Esophagus (tissue), 2 donors: Measurements from ENCODE around the gene KCNK4. TPM values are rescaled to one million over a fixed set of nuclear protein-coding genes. Genes with fewer than 3 reads are reported as not detected.
A peak's percentile ranks its signal among the peaks of the same experiment; 100 is the strongest.

Source experiments
- H3K27ac ChIP-seq, 2 donors: one replicate each; pipeline ENCODE4 v1.5.1; 2013; ENCODE audit warnings: low read depth in 2 of 2, mild to moderate bottlenecking in 2 of 2, inconsistent platforms in 1 of 2, low read length in 1 of 2, moderate library complexity in 1 of 2
- H3K27me3 ChIP-seq, 2 donors: one replicate each; pipeline ENCODE4 v1.6.1; 2013; ENCODE audit warnings: low read length in 2 of 2, control low read depth in 1 of 2, mild to moderate bottlenecking in 1 of 2; ENCODE audit not compliant: insufficient read depth in 2 of 2, control insufficient read depth in 1 of 2
- H3K36me3 ChIP-seq, 2 donors: one replicate each; pipeline ENCODE4 v1.6.1; 2013; ENCODE audit warnings: low read length in 1 of 2; ENCODE audit not compliant: control insufficient read depth in 2 of 2, insufficient read depth in 2 of 2
- H3K4me1 ChIP-seq, 2 donors: one replicate each; pipeline ENCODE4 v1.6.1; 2013; ENCODE audit warnings: low read length in 1 of 2; ENCODE audit not compliant: control insufficient read depth in 2 of 2, insufficient read depth in 2 of 2
- H3K4me3 ChIP-seq, 2 donors: one replicate each; pipeline ENCODE4 v1.5.1; 2013; ENCODE audit warnings: low read length in 2 of 2, mild to moderate bottlenecking in 2 of 2, low read depth in 1 of 2, moderate library complexity in 1 of 2
- H3K9me3 ChIP-seq, 2 donors: one replicate each; pipeline ENCODE4 v1.6.1; 2013; ENCODE audit warnings: mild to moderate bottlenecking in 2 of 2, low read depth in 1 of 2, low read length in 1 of 2, moderate library complexity in 1 of 2; ENCODE audit not compliant: control insufficient read depth in 2 of 2, insufficient read depth in 1 of 2
- WGBS, 2 donors: extraction: QIAGEN DNeasy Blood & Tissue Kit; methylation state at CpG; one replicate each; pipeline ENCODE4 v1.1.7; 2013; 5-methylcytosine and 5-hydroxymethylcytosine counted together
- polyA plus RNA-seq, 2 donors: library from polyadenylated mRNA; stranded (reverse); fragments of 200-250 nt; gene quantifications; one replicate each; pipeline ENCODE4 v1.2.3, GENCODE V29; 2013
- donor health status: healthy with polysubstance abuse.
- donor health status: Bipolar disorder and iron deficiency.

KCNK4 gene
- polyA plus RNA-seq, 2 donors, result not detected

DNA sequence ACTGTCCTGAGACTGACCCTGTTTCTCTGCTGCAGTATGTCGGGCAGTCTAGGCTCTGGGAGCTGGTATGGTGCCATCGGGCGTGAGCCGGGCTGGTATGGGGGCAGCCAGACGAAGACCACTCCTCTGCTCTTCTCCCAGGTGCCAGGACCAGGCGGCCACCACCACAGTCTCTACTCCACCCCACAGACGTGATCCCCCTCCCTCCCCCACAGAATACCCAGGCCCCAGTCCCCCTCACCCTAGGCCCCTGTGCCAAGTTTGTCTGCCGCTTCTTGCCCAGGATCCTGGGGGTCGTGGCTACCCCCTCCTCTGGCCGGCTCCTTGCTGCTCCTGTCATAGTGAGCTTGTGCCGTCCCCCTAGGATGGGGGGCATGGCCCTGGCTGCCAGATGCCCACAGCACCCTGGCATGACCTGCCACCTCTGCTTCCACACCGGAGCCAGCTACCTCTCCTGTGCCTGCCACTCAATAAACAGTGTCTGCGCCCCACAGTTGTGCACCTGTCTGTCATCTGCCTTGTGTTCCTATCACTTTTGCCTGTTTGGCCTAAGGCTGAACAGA, 2.0 kb upstream of the KCNK4 start:
- 90 to 91% methylated on average over 13 of the region's 13 CpGs for WGBS, 2 donors

DNA sequence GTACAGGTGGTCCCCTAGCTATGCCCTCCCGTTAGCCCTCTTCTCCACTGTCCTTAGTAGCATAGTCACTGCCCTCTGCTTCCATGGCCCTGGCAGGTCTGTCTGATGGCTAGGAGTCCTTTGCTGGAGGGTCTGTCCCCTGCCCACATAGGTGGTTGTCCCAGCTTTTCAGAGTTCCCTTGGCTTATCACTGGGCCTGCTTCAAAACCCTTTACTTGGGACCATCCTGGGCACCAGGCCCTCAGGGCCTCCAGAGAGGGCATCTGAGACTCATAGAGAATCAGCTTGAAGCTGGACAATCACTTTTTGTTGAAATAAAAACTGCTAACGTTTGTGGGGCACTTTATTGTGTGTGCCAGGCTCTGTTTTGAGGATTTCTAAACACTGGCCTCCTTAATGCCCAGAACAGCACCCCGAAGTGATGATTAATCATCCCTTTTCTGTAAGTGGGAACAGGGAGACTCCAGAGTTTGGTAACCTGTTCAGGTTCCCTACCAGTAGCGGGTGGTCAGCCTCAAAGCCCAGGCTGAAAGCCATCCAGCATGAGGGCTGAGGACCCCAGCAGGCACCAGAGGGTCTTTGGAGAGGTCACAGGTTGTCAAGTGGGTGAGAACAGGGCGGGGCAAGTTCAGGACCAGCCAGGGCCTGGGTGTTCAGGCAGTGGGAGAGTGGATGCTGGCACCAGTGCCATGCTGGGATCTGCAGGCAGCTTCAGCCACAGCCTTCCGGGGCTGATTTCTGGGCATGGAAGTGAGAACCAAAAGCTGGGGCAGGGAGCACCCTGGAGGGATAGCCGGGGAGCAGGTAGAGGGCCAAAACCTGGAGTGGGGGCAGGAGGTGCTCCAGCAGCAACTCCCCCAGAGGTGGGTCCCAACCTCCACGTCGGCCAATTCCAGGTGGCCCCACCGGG, 495 bp upstream of the KCNK4 start:
- Histone ChIP-seq H3K27ac (no peak overlapping the region), H3K9me3 (no peaks in the 10 kb centered on the region), H3K27me3 (peaks cover 0 to 21% of the 10 kb centered on the region in 2 donors), H3K4me3 (no peak overlapping the region), H3K4me1 (peaks cover 11 to 18% of the 10 kb centered on the region in 2 donors), H3K36me3 (peaks cover 0 to 2% of the 10 kb centered on the region in 2 donors)
- 44 to 53% methylated on average over 8 to 10 of the region's 10 CpGs for WGBS, 2 donors

More for the DNA sequence above, 2.0 kb upstream of the KCNK4 start:
- Histone ChIP-seq H3K27me3 (peaks cover 0 to 21% of the 10 kb centered on the region in 2 donors), H3K4me3 (no peak overlapping the region), H3K4me1 (peaks cover 11 to 19% of the 10 kb centered on the region in 2 donors), H3K36me3 (peaks cover 0 to 2% of the 10 kb centered on the region in 2 donors), H3K27ac (no peak overlapping the region), H3K9me3 (no peaks in the 10 kb centered on the region)

GRCh38 chr11:64291752-64292459, 804 bp downstream of the KCNK4 start:
- Histone ChIP-seq H3K4me1 (peaks cover 5 to 7% of the 10 kb centered on the region in 2 donors), H3K4me3 (peak overlapping the region; percentile 19 to 48), H3K36me3 (peaks cover 0 to 2% of the 10 kb centered on the region in 2 donors), H3K27ac (no peak overlapping the region), H3K27me3 (peaks cover 0 to 21% of the 10 kb centered on the region in 2 donors), H3K9me3 (no peaks in the 10 kb centered on the region)
- 1% methylated on average over 49 to 96 of the region's 96 CpGs for WGBS, 2 donors

DNA sequence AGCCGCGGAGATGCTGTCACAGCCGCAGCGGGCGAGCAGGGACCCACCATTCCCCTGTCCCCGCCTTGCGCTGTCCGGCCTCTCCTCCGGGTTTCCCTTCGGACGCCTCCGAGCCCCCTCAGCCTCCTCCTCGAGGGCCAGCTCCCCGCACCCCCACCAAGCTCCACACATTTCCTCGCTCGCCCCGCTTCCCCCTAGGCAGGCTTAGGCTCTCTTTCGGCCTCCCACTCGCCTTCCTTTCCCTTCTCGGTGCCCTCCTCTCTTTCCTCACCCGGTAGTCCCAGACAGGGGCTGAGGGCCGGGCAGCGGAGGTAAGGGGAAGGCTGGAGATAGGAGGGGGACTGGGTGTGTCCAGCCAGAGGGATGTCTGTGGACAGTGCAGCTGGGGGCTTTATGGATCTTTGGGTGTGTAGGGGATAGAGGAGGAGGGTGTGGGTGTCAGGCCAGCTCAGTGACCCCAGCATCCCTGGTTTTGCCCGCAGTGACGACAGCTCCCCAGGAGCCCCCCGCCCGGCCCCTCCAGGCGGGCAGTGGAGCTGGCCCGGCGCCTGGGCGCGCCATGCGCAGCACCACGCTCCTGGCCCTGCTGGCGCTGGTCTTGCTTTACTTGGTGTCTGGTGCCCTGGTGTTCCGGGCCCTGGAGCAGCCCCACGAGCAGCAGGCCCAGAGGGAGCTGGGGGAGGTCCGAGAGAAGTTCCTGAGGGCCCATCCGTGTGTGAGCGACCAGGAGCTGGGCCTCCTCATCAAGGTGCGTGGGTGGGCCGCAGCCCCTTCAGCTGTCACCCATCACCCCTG, 1.6 kb downstream of the KCNK4 start:
- peak overlapping the region in 1 of 2 donors; percentile 48 for H3K4me3 ChIP-seq
- no peaks in the 10 kb centered on the region for H3K9me3 ChIP-seq
- 33 to 44% methylated on average over 33 to 42 of the region's 42 CpGs for WGBS, 2 donors
- peaks cover 0 to 2% of the 10 kb centered on the region in 2 donors for H3K36me3 ChIP-seq
- H3K4me1 ChIP-seq, result peaks cover 5 to 7% of the 10 kb centered on the region in 2 donors
- no peak overlapping the region for H3K27ac ChIP-seq
- peaks cover 0 to 21% of the 10 kb centered on the region in 2 donors for H3K27me3 ChIP-seq

GRCh38 chr11:64294774-64295173, 3.7 kb downstream of the KCNK4 start:
- Histone ChIP-seq H3K4me3 (no peak overlapping the region), H3K4me1 (peaks cover 5 to 12% of the 10 kb centered on the region in 2 donors), H3K27me3 (peaks cover 0 to 26% of the 10 kb centered on the region in 2 donors), H3K9me3 (no peaks in the 10 kb centered on the region), H3K27ac (no peak overlapping the region), H3K36me3 (no peaks in the 10 kb centered on the region)
- WGBS, 2 donors, result 50 to 62% methylated on average over 3 of the region's 3 CpGs

DNA sequence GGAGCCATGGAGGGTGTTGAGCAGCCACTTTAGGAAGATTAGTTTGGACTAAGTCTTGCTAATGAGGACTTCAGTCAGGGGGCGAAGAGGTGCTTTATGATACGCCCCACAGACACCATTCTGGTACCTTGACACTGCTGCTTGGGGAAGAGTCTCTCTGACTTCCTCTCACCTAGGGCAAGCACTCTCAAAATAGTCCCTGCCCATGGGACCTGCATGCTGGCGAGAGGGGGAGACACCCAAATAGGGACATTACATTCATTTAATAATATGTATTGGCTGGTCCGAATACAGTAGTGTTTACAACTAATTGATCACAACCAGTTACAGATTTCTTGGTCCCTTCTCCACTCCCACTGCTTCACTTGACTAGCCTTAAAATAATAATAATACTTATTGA, 4.7 kb downstream of the KCNK4 start:
- Histone ChIP-seq H3K4me1 (peaks cover 5 to 22% of the 10 kb centered on the region in 2 donors), H3K9me3 (no peaks in the 10 kb centered on the region), H3K27ac (no peak overlapping the region), H3K36me3 (no peaks in the 10 kb centered on the region), H3K4me3 (no peak overlapping the region), H3K27me3 (peaks cover 0 to 30% of the 10 kb centered on the region in 2 donors)
- 90 to 95% methylated on average over 4 of the region's 4 CpGs for WGBS, 2 donors

GRCh38 chr11:64296236-64296635, 5.1 kb downstream of the KCNK4 start:
- 18 to 29% methylated on average over 1 of the region's 1 CpG for WGBS, 2 donors
- Histone ChIP-seq H3K9me3 (no peaks in the 10 kb centered on the region), H3K4me1 (peaks cover 5 to 23% of the 10 kb centered on the region in 2 donors), H3K4me3 (no peak overlapping the region), H3K36me3 (no peaks in the 10 kb centered on the region), H3K27ac (no peak overlapping the region), H3K27me3 (peaks cover 0 to 27% of the 10 kb centered on the region in 2 donors)

GRCh38 chr11:64296830-64297698, 6.0 kb downstream of the KCNK4 start:
- H3K36me3 ChIP-seq, result no peaks in the 10 kb centered on the region
- no peak overlapping the region for H3K27ac ChIP-seq
- peaks cover 0 to 18% of the 10 kb centered on the region in 2 donors for H3K4me1 ChIP-seq
- H3K27me3 ChIP-seq, result peaks cover 0 to 20% of the 10 kb centered on the region in 2 donors
- WGBS, 2 donors, result 22 to 37% methylated on average over 31 to 34 of the region's 34 CpGs
- no peaks in the 10 kb centered on the region for H3K9me3 ChIP-seq
- H3K4me3 ChIP-seq, result no peak overlapping the region
